Activated T-cell treated with anti-CD3 and anti-CD28 coated beads, Interleukin-2, amount 50 U/mL, for 72 hours (primary cell): ENCODE results near the gene ADAMTS15. TPM values are rescaled to one million over a fixed set of nuclear protein-coding genes. Genes with fewer than 3 reads are reported as not detected.

ENCODE experiments used
- ATAC-seq, 2 donors: fragments of 150-1000 bp; cut with Tn5 transposase; replicated peaks in 1 of 2; 2 replicates each; pipeline ENCODE4 v1.10.0; 2021; ENCODE audit warnings: moderate library complexity in 2 of 2, mild to moderate bottlenecking in 1 of 2
- DNase-seq, 2 donors: peaks; one replicate each; pipeline ENCODE4 v3.0.0; 2021 to 2022; ENCODE audit warnings: mixed read lengths in 1 of 2
- H3K27ac Mint-ChIP-seq: one replicate; pipeline ENCODE4 v1.8.0; 2022; ENCODE audit warnings: mild to moderate bottlenecking, moderate library complexity, mixed read lengths
- H3K27me3 Mint-ChIP-seq: one replicate; pipeline ENCODE4 v1.8.0; 2022; ENCODE audit warnings: low read depth, mixed read lengths
- H3K36me3 Mint-ChIP-seq, 2 donors: one replicate each; pipeline ENCODE4 v1.8.0; 2022; ENCODE audit warnings: mixed read lengths in 2 of 2, mild to moderate bottlenecking in 1 of 2; ENCODE audit not compliant: insufficient read depth in 2 of 2
- H3K4me1 Mint-ChIP-seq: one replicate; pipeline ENCODE4 v1.8.0; 2022; ENCODE audit warnings: low read depth, mixed read lengths
- H3K4me3 Mint-ChIP-seq, 2 donors: one replicate each; pipeline ENCODE4 v1.8.0; 2022; ENCODE audit warnings: mild to moderate bottlenecking in 2 of 2, mixed read lengths in 2 of 2, moderate library complexity in 2 of 2
- H3K9me3 Mint-ChIP-seq, 2 donors: one replicate each; pipeline ENCODE4 v1.8.0; 2022; ENCODE audit warnings: mixed read lengths in 2 of 2
- total RNA-seq, 2 donors: library from RNA; stranded (reverse); gene quantifications; one replicate each; pipeline ENCODE4 v1.2.3, GENCODE V29; 2022

The ADAMTS15 gene
- total RNA-seq, 2 donors from 2014 or later = 0.05 to 0.07 TPM

DNA sequence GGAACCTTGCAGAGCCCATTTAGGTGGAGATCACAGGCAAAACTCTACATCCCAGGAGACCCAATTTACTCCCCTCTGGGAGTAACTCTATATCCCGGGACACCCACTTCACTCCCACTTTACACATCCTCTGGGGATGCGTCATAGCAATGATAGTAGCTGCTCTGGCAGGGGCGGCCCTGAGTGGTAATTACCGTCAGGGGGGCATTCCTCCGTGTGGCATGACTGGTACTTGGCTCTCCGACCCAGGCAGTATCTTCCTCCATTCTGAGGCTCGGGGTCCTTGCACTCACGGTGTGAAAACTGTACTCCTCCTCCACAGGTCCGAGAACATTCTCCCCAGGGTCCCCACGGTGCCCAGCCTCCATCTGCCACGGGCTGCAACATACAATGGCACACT, 37.2 kb upstream of the ADAMTS15 start:
- H3K27ac Mint-ChIP-seq = no peak overlapping the region
- H3K4me3 Mint-ChIP-seq = no peak overlapping the region
- no peak for ATAC-seq
- peaks cover 14% of the 10 kb centered on the region for H3K4me1 Mint-ChIP-seq
- DNase-seq = no peak
- H3K9me3 Mint-ChIP-seq = no peaks in the 10 kb centered on the region
- H3K36me3 Mint-ChIP-seq = no peaks in the 10 kb centered on the region
- no peaks in the 10 kb centered on the region for H3K27me3 Mint-ChIP-seq

- H3K27ac Mint-ChIP-seq = no peak overlapping the region
- no peaks in the 10 kb centered on the region for H3K27me3 Mint-ChIP-seq
- peak; percentile 85 to 91 for ATAC-seq
- H3K4me1 Mint-ChIP-seq = peaks cover 14% of the 10 kb centered on the region
- no peak overlapping the region for H3K4me3 Mint-ChIP-seq
- H3K36me3 Mint-ChIP-seq = no peaks in the 10 kb centered on the region
- no peaks in the 10 kb centered on the region for H3K9me3 Mint-ChIP-seq
- DNase-seq = peak in 1 of 2 donors; percentile 9
Observed at GRCh38 chr11:130413405-130414106, 34.9 kb upstream of the ADAMTS15 start.

DNA sequence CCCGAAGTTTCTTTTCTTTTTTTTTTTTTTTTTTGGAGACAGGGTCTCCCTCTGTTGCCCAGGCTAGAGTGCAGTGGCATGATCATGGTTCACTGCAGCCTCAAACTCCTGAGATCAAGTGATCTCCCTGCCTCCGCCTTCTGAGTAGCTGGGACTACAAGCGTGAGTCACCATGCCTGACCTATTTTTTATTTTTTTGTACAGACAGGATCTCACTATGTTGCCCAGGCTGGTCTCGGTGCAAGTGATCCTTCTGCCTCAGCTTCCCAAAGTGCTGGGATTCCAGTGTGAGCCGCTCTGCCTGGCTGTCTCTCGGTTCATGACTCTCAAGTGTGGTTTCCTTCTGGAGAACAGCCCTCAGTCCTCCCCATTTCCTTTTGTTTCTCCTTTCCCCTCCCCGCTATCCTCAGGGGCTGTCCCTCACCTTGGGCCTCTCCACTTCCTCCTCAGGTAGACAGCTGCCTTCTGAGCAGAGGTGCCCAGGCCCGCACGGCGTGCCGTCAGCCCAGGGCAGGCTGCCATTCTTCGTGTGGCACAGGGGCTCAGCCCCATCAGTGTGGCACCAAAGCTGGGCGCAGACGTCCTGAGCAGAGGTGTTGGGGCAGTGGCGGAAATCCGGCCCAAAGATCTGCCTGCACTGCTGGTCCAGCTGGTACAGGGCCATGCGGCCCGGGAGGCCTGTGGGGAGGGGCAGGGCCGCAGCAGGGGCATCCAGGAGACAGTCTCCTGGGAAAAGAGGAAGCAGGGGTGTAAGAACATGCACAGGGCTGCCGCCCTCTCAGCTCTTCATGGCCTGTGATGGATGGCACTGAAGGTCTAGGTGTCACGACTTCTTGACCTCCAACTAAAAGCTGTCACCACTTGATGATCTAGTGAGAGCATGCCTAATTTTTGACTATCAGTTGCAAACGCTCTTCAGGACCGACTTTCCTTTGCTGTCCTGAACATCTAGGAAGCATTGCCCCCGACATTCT, 34.1 kb upstream of the ADAMTS15 start:
- ATAC-seq (no peak), DNase-seq (no peak)
- Mint-ChIP-seq H3K27me3 (no peaks in the 10 kb centered on the region), H3K36me3 (no peaks in the 10 kb centered on the region), H3K4me1 (peaks cover 14% of the 10 kb centered on the region), H3K4me3 (no peak overlapping the region), H3K27ac (no peak overlapping the region), H3K9me3 (no peaks in the 10 kb centered on the region)

- no peaks in the 10 kb centered on the region for H3K9me3 Mint-ChIP-seq
- DNase-seq (no peak), ATAC-seq (no peak)
- no peaks in the 10 kb centered on the region for H3K36me3 Mint-ChIP-seq
- H3K4me1 Mint-ChIP-seq = peaks cover 14% of the 10 kb centered on the region
- peaks cover 7% of the 10 kb centered on the region for H3K27me3 Mint-ChIP-seq
- no peak overlapping the region for H3K27ac Mint-ChIP-seq
- H3K4me3 Mint-ChIP-seq = no peak overlapping the region
Observed at GRCh38 chr11:130415731-130416529, 32.5 kb upstream of the ADAMTS15 start.

GRCh38 chr11:130416530-130416882, 31.9 kb upstream of the ADAMTS15 start:
- DNase-seq (no peak), ATAC-seq (no peak)
- peaks cover 8% of the 10 kb centered on the region for H3K27me3 Mint-ChIP-seq
- H3K36me3 Mint-ChIP-seq = no peaks in the 10 kb centered on the region
- no peak overlapping the region for H3K27ac Mint-ChIP-seq
- peaks cover 14% of the 10 kb centered on the region for H3K4me1 Mint-ChIP-seq
- H3K9me3 Mint-ChIP-seq = no peaks in the 10 kb centered on the region
- H3K4me3 Mint-ChIP-seq = no peak overlapping the region

DNA sequence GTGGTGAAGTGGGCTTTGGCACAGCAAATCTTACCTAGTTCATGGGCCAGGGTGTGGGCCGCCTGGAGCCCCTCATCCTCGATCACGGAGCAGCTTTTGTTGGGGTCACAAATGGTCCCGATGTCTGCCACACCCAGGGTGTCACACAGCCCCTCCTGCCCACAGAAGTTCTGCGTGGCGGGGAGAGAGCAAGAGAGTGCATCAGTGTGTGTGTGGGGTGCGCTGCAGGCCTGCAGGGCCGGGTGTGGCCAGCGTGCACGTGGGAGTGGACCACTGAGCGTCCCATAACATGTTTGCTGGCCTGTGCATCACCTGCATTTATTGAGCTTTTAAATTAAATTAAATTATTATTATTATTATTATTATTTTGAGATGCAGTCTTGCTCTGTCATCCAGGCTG, 31.5 kb upstream of the ADAMTS15 start:
- ATAC-seq (no peak), DNase-seq (no peak)
- H3K36me3 Mint-ChIP-seq = no peaks in the 10 kb centered on the region
- peaks cover 14% of the 10 kb centered on the region for H3K4me1 Mint-ChIP-seq
- H3K27ac Mint-ChIP-seq = no peak overlapping the region
- no peak overlapping the region for H3K4me3 Mint-ChIP-seq
- H3K9me3 Mint-ChIP-seq = no peaks in the 10 kb centered on the region
- peaks cover 8% of the 10 kb centered on the region for H3K27me3 Mint-ChIP-seq

DNA sequence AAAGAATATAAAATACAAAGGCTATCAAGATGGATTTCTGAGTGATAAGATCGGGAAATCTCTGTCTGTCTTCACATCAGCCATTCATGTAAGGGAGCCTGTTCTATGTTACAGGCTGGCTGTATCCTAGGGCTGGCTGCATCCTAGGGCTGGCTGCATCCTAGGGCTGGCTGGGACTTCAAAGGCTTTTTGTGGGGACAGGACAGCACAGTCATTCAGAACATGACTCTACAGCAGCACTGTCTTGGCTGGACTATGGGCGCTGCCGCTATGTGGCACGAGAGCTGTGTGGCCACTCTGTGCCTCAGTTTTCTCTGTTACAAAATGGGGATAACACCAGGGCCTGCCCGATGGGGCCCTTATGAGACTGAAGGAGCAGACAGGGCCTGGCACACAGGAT, 30.2 kb upstream of the ADAMTS15 start:
- Mint-ChIP-seq H3K4me3 (no peak overlapping the region), H3K36me3 (no peaks in the 10 kb centered on the region), H3K27ac (no peak overlapping the region), H3K4me1 (peaks cover 11% of the 10 kb centered on the region), H3K9me3 (no peaks in the 10 kb centered on the region), H3K27me3 (peaks cover 12% of the 10 kb centered on the region)
- ATAC-seq (no peak), DNase-seq (no peak)

GRCh38 chr11:130418756-130419155, 29.7 kb upstream of the ADAMTS15 start:
- H3K36me3 Mint-ChIP-seq = no peaks in the 10 kb centered on the region
- peaks cover 13% of the 10 kb centered on the region for H3K27me3 Mint-ChIP-seq
- H3K4me3 Mint-ChIP-seq = no peak overlapping the region
- H3K4me1 Mint-ChIP-seq = peaks cover 6% of the 10 kb centered on the region
- H3K9me3 Mint-ChIP-seq = no peaks in the 10 kb centered on the region
- ATAC-seq (no peak), DNase-seq (no peak)
- H3K27ac Mint-ChIP-seq = no peak overlapping the region

GRCh38 chr11:130420478-130421198, 27.8 kb upstream of the ADAMTS15 start:
- no peak for DNase-seq
- no peak overlapping the region for H3K27ac Mint-ChIP-seq
- H3K4me3 Mint-ChIP-seq = no peak overlapping the region
- H3K36me3 Mint-ChIP-seq = no peaks in the 10 kb centered on the region
- H3K9me3 Mint-ChIP-seq = no peaks in the 10 kb centered on the region
- H3K27me3 Mint-ChIP-seq = peaks cover 21% of the 10 kb centered on the region
- no peak for ATAC-seq
- H3K4me1 Mint-ChIP-seq = no peaks in the 10 kb centered on the region

GRCh38 chr11:130421199-130421585, 27.3 kb upstream of the ADAMTS15 start:
- no peaks in the 10 kb centered on the region for H3K4me1 Mint-ChIP-seq
- peaks cover 27% of the 10 kb centered on the region for H3K27me3 Mint-ChIP-seq
- H3K27ac Mint-ChIP-seq = no peak overlapping the region

GRCh38 chr11:130421697-130422096, 26.7 kb upstream of the ADAMTS15 start:
- Mint-ChIP-seq H3K4me3 (no peak overlapping the region), H3K36me3 (no peaks in the 10 kb centered on the region), H3K27ac (no peak overlapping the region), H3K4me1 (no peaks in the 10 kb centered on the region), H3K27me3 (peaks cover 32% of the 10 kb centered on the region), H3K9me3 (no peaks in the 10 kb centered on the region)
- ATAC-seq (no peak), DNase-seq (no peak)

More at GRCh38 chr11:130421199-130421585, 27.3 kb upstream of the ADAMTS15 start:
- H3K36me3 Mint-ChIP-seq = no peaks in the 10 kb centered on the region
- H3K9me3 Mint-ChIP-seq = no peaks in the 10 kb centered on the region
- DNase-seq (no peak), ATAC-seq (no peak)
- no peak overlapping the region for H3K4me3 Mint-ChIP-seq

- no peaks in the 10 kb centered on the region for H3K9me3 Mint-ChIP-seq
- peaks cover 7% of the 10 kb centered on the region for H3K4me1 Mint-ChIP-seq
- H3K4me3 Mint-ChIP-seq = no peak overlapping the region
- DNase-seq (no peak), ATAC-seq (no peak)
- peaks cover 39% of the 10 kb centered on the region for H3K27me3 Mint-ChIP-seq
- no peak overlapping the region for H3K27ac Mint-ChIP-seq
- no peaks in the 10 kb centered on the region for H3K36me3 Mint-ChIP-seq
Observed at GRCh38 chr11:130422251-130422995, 26.0 kb upstream of the ADAMTS15 start.
